Stimulated activated naive CD4-positive, alpha-beta T cell treated with Interleukin-2 at 50 U/mL for 16 hours (primary cell): ENCODE measurements around the gene COPE.

Source experiments
- DNase-seq: peaks from one replicate; lab custom pipeline; 2025; lab: John Stamatoyannopoulos, UW

COPE gene

DNA sequence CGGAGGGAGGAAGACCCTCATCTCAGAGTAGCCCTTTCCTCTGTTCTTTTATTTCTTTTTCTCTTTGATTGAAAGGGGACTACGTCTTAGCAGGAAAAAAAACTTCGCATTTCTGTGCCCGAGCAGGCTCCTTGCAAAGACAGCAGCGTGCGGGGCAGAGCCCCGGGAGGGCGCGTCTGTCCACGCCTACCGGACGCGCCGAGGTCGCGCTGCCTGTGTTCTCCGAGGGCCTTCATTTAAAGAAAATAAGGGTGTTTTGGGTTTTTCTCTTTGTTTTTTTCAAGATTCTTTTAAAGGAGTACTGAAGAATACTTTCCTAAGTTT lies 52.4 kb downstream of the COPE start:
- DNase-seq = no peak

DNA sequence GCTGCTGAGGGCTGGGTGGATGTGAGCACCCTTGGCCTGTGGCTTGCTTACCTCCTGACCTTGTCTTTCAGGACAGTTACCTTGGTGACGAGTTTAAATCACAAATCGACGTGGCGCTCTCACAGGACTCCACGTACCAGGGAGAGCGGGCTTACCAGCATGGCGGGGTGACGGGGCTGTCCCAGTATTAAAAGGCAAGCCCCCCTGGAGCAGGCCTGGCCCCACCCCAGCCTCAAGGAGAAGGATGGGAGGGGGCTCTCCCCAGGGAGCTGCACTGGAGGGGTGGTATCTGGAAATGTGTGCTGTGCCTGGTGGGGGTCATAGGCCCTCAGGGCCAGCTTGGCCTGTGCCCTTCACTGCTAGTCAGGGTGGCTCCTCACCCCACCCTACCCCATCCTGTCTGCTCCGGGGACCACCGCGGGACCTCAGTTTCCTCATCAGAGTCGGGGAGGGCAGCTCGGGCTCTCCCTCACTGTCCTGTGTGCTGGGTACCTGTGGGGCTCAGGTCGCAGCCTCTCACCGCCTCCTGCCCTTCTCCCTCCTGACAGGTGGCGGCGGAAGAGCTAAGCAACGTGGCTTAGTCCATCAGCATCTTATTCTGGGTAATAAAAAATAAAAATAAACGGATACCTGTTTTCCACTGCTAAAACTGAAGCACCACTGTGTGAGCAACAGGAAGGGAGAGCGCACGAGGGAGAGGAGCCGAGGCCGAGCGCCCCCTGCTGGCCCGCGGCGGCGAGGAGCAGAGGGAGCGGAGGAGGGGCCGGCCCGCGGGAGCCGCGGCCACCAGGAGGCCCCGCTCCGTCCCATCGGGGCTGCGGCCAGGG lies 53.0 kb downstream of the COPE start:
- peak; percentile 51 for DNase-seq

GRCh38 chr19:18865106-18865972 lies 53.8 kb downstream of the COPE start:
- DNase-seq = no peak

DNA sequence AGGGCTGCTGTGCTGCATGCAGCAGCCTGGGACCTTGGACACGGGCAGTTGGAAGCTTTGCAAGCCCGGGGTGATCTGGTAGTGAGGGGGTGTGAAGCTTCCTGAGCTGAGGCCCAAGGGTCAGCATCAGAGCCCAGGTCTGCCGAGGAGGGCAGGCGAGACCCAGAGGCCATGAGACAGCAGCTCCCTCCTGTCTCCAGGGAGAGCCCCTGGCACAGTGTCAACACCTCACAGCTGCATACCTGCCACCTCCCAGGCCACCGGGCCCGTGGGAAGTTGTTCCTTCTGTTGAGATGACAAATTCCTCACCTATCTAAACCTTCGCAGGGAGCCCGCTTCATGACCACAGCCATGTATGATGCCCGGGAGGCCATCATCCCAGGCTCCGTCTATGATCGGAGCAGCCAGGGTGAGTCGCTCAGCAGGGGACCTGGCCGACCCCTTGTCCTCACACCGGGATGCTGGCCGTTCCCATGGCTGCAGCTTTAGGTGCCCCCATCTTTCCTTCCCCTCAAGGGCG lies 55.3 kb downstream of the COPE start:
- no peak for DNase-seq

GRCh38 chr19:18862976-18863842 lies 56.0 kb downstream of the COPE start:
- no peak for DNase-seq

DNA sequence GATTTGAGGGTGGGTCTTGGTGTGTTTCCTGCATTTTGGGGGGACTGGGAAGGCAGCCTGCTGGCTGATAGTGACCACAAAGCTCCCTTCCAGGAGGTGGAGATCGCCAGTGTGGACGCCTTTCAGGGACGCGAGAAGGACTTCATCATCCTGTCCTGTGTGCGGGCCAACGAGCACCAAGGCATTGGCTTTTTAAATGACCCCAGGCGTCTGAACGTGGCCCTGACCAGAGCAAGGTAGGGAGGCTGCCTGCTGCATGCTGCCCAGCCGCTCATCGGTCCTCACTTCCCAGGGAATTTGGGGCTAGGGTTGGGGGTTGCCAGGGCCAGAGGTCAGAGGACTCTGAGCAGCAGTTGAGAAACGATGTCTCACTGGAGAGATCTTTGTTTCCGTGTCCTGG lies 57.3 kb downstream of the COPE start:
- DNase-seq = no peak

DNA sequence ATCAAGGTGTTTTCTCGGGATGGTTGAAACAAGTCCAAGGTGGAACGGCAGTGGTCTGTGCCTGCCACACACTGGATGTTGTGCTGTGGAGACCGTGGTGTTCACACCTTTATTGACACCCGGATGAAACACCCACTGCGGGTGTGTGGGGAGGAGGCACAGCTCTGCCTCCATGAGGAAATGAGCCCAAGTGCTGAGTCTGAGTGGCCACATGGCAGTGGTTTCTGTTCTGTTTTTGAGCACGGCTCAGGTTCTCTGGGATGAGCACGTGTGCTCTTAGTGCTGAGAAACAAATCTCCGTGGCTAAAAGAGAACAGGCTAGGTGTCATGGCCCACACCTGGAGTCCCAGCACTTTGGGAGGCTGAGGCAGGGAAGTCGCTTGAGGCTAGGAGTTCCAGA lies 58.0 kb downstream of the COPE start:
- DNase-seq = no peak

- DNase-seq = no peak
These were observed 58.5 kb downstream of the COPE start for GRCh38 chr19:18860725-18861124.

DNA sequence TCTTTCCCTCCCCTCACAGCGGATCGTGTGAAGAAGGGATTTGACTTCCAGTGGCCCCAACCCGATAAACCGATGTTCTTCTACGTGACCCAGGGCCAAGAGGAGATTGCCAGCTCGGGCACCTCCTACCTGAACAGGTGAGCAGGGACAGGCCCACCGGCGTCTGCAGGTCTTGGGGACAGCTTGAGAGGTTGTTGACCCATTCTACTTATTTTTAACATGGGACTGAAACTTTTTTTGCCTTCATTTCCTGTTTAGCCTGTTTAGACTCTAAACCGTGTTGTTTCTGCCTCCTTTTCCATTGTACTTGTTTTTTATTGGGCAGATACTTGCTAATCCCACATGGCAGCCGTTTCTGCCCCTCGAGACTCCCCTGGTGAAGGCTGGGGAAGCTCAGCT lies 58.9 kb downstream of the COPE start:
- no peak for DNase-seq

GRCh38 chr19:18859676-18860301 lies 59.4 kb downstream of the COPE start:
- DNase-seq = no peak

- no peak for DNase-seq
These were observed 60.1 kb downstream of the COPE start for GRCh38 chr19:18858906-18859646.

DNA sequence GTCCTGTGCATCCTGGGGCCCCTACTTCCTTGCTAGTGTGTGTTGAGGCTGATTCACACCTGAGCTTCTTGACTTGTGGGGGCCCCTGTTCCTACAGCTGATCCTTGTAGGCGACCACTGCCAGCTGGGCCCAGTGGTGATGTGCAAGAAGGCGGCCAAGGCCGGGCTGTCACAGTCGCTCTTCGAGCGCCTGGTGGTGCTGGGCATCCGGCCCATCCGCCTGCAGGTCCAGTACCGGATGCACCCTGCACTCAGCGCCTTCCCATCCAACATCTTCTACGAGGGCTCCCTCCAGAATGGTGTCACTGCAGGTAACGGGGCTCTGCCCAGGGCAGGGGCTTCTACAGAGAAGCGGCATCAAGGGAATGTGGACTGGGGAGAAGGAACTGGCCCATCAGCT lies 62.0 kb downstream of the COPE start:
- DNase-seq = no peak

DNA sequence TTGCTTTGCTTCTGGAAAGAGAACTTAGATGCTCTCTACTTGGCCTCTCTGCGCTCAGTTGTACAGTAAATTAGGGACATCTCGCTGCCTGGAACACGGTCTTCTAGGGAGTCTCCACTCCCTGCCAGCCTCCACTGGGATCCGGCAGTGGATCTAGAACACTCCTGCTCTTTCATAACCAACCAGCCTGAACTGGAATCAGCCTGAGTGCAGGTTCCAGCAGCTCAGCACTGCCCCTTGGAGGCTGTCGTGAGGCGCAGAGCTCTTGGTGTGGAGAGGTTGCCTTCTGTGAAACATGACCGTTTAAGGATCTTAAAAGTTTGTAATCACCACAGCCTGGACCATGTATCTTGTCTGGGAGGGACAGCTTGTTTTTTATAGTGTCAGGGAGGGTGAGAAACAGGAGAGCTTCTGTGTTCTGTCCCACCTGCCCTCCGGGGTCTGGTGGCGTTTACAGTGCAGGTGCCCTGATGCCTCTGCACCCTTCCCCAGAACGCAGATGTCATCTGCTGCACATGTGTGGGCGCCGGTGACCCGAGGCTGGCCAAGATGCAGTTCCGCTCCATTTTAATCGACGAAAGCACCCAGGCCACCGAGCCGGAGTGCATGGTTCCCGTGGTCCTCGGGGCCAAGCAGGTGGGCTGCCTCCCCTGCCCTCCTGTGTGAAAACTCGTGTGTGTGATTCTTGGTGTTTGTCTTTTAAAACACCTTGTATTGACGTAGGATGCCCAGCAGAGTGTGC lies 62.6 kb downstream of the COPE start:
- DNase-seq = no peak

DNA sequence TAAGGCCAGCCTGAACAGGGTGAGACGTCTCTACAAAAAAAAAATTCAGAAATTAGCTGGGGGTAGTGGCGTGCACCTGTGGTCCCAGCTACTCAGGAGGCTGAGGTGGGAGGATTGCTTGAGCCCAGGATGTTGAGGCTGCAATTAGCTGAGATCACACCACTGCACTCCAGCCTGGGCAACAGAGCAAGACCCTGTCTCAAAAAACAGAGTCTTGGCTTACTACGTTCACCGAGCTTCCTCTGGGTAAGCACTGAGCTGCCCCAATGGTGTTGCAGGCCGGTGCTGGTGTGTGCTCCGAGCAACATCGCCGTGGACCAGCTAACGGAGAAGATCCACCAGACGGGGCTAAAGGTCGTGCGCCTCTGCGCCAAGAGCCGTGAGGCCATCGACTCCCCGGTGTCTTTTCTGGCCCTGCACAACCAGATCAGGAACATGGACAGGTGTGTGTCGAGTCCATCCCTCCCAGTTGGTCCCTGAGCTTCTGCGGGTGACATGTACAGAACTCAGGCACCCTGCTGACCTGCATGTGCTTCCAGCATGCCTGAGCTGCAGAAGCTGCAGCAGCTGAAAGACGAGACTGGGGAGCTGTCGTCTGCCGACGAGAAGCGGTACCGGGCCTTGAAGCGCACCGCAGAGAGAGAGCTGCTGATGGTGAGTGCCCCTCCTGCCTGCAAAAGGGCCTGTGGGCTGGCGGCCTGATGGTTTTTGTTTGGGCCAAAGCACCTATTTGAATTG lies 63.4 kb downstream of the COPE start:
- no peak for DNase-seq

GRCh38 chr19:18854982-18855381 lies 64.2 kb downstream of the COPE start:
- DNase-seq = no peak

- DNase-seq = no peak
These were observed 65.3 kb downstream of the COPE start for GRCh38 chr19:18853755-18854427.

GRCh38 chr19:18852648-18853047 lies 66.5 kb downstream of the COPE start:
- no peak for DNase-seq

DNA sequence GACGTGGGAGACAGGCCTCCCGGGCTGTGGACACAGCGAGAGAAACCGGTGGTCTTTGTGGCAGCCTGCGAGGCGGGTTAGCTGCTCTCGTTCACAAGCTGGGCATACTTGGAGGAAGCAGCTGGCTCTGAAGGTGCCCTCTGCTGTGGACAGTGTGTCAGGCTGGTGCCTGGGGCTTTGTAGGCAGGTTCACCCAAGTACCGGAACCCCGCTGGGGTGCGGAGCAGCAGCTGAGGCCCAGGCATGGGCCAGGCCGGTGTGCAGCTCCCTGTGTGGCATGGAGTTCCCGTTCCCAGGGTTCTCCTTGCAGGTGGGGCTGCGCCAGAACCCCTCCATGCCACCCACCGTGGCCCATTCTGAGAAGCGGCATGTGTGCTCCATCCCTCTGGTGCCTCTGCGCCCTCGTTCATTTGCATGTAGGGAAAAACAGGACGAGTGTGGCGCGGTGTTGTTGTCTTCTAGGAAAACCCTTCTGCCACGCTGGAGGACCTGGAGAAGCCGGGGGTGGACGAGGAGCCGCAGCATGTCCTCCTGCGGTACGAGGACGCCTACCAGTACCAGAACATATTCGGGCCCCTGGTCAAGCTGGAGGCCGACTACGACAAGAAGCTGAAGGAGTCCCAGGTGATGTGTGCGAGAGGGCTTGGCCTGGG lies 67.4 kb downstream of the COPE start:
- no peak for DNase-seq
